ENCODE measurements around the gene CTRB2. TPM values are rescaled to one million over a fixed set of nuclear protein-coding genes. Genes with fewer than 3 reads are reported as not detected.
"Not testable (repeated sequence)": the region's sequence is repeated elsewhere in the genome, so short reads cannot be mapped to it uniquely, and the experiment has no call there.

The CTRB2 gene
- total RNA-seq, 1 donor from 2014 or later: not detected

GRCh38 chr16:75241412-75241811 is 34.5 kb upstream of the CTRB2 start:
- Mint-ChIP-seq H3K36me3 (ENCODE audit: low read depth) (peaks cover 20% of the 10 kb centered on the region), H3K4me3 (ENCODE audit: unreplicated experiment) (no peak overlapping the region), H3K27me3 (ENCODE audit: low read depth) (no peaks in the 10 kb centered on the region), H3K9me3 (ENCODE audit: low read depth) (no peaks in the 10 kb centered on the region), H3K4me1 (ENCODE audit: low read depth) (peaks cover 82% of the 10 kb centered on the region), H3K27ac (ENCODE audit: unreplicated experiment) (peak overlapping the region; percentile 27)
- TF ChIP-seq CTCF (IDR thresholded peaks at IDR 0.05): no peak
- no peak for DNase-seq (ENCODE audit: low spot score)

GRCh38 chr16:75240633-75241032 is 33.7 kb upstream of the CTRB2 start:
- not testable (repeated sequence) for H3K4me3 Mint-ChIP-seq (ENCODE audit: unreplicated experiment); DNase-seq (ENCODE audit: low spot score); H3K27me3 Mint-ChIP-seq (ENCODE audit: low read depth); H3K9me3 Mint-ChIP-seq (ENCODE audit: low read depth)
- peaks cover 24% of the 10 kb centered on the region for H3K36me3 Mint-ChIP-seq (ENCODE audit: low read depth)
- peaks cover 79% of the 10 kb centered on the region for H3K4me1 Mint-ChIP-seq (ENCODE audit: low read depth)
- H3K27ac Mint-ChIP-seq (ENCODE audit: unreplicated experiment): peak overlapping the region; percentile 94

GRCh38 chr16:75239542-75240122 is 32.7 kb upstream of the CTRB2 start:
- peak; percentile 89 for DNase-seq (ENCODE audit: low spot score)
- no peak for TF ChIP-seq CTCF (IDR thresholded peaks at IDR 0.05)
- Mint-ChIP-seq H3K4me3 (ENCODE audit: unreplicated experiment) (no peak overlapping the region), H3K36me3 (ENCODE audit: low read depth) (peaks cover 24% of the 10 kb centered on the region), H3K4me1 (ENCODE audit: low read depth) (peaks cover 75% of the 10 kb centered on the region), H3K27me3 (ENCODE audit: low read depth) (no peaks in the 10 kb centered on the region), H3K9me3 (ENCODE audit: low read depth) (no peaks in the 10 kb centered on the region), H3K27ac (ENCODE audit: unreplicated experiment) (peak overlapping the region; percentile 99)

GRCh38 chr16:75238853-75239541 is 32.0 kb upstream of the CTRB2 start:
- peak overlapping the region; percentile 99 for H3K27ac Mint-ChIP-seq (ENCODE audit: unreplicated experiment)
- H3K4me3 Mint-ChIP-seq (ENCODE audit: unreplicated experiment): peak overlapping the region; percentile 46
- peaks cover 26% of the 10 kb centered on the region for H3K36me3 Mint-ChIP-seq (ENCODE audit: low read depth)

GRCh38 chr16:75238132-75238852 is 31.3 kb upstream of the CTRB2 start:
- no peaks in the 10 kb centered on the region for H3K27me3 Mint-ChIP-seq (ENCODE audit: low read depth)
- peaks cover 71% of the 10 kb centered on the region for H3K4me1 Mint-ChIP-seq (ENCODE audit: low read depth)
- no peak overlapping the region for H3K4me3 Mint-ChIP-seq (ENCODE audit: unreplicated experiment)
- no peak for TF ChIP-seq CTCF (IDR thresholded peaks at IDR 0.05)
- H3K27ac Mint-ChIP-seq (ENCODE audit: unreplicated experiment): peak overlapping the region; percentile 99
- peak; percentile 96 for DNase-seq (ENCODE audit: low spot score)
- H3K9me3 Mint-ChIP-seq (ENCODE audit: low read depth): no peaks in the 10 kb centered on the region
- peaks cover 27% of the 10 kb centered on the region for H3K36me3 Mint-ChIP-seq (ENCODE audit: low read depth)

More at GRCh38 chr16:75238853-75239541, 32.0 kb upstream of the CTRB2 start:
- peak; percentile 64 for TF ChIP-seq CTCF (IDR thresholded peaks at IDR 0.05)
- no peak for DNase-seq (ENCODE audit: low spot score)
- no peaks in the 10 kb centered on the region for H3K27me3 Mint-ChIP-seq (ENCODE audit: low read depth)
- H3K4me1 Mint-ChIP-seq (ENCODE audit: low read depth): peaks cover 75% of the 10 kb centered on the region
- no peaks in the 10 kb centered on the region for H3K9me3 Mint-ChIP-seq (ENCODE audit: low read depth)
